K562 (cell line): ENCODE data around the gene DBH. TPM values are rescaled to one million over a fixed set of nuclear protein-coding genes. Genes with fewer than 3 reads are reported as not detected.

Experiments used
- ATAC-seq: fragments of 200-7000 bp; cut with Tn5 transposase; 3 replicates; pipeline ENCODE4 v1.9.1; 2020; ENCODE audit warnings: moderate library complexity
- BruUV-seq: library from RNA; stranded (reverse); fragments of 400-500 nt; replicated peaks from 2 replicates; lab custom pipeline; 2021; lab: Mats Ljungman, UMichigan
- CTCF ChIA-PET: fragments of 300-600 bp; formaldehyde crosslinking; extraction: SDS; loops from one replicate; lab custom pipeline; 2021; ENCODE audit warnings: low intra/inter-chr PET ratio; lab: Yijun Ruan, JAX
- POLR2A ChIA-PET: fragments of 300-600, 350-650 bp; sonication (Branson Sonifier 250); formaldehyde crosslinking; extraction: SDS; loops from one replicate; lab custom pipeline; 2021; ENCODE audit warnings: antibody characterized with exemption, inconsistent platforms; lab: Yijun Ruan, JAX
- DNase-seq, 4 experiments: peaks; one replicate each; pipeline versions ENCODE4 v3.0.0 to v3.0.0-alpha.2; 2011 to 2018; ENCODE audit warnings: low spot score in 3 of 4, mixed read lengths in 3 of 4; ENCODE audit errors: extremely low read depth in 1 of 4
- FAIRE-seq: peaks from 2 replicates; lab custom pipeline; 2011; peaks lifted over from hg19 to GRCh38; lab: Jason Lieb, UNC
- H2AFZ ChIP-seq: 2 replicates; pipeline ENCODE4 v1.6.0; 2011; ENCODE audit warnings: low read depth, low read length, control low read depth, inconsistent platforms
- H3K27ac ChIP-seq: fragments of 200-600 bp; 3 replicates; pipeline ENCODE4 v1.8.0; 2011; ENCODE audit warnings: low read depth, mild to moderate bottlenecking, control low read depth, inconsistent platforms, low read length, moderate library complexity, mixed read lengths; ENCODE audit errors: extremely low read depth
- H3K27me3 ChIP-seq, 2 experiments: fragments of 300-600 bp in 1 of 2; 2 replicates in 1 of 2; 3 replicates in 1 of 2; pipeline versions ENCODE4 v1.6.0 to v1.8.0; 2011; ENCODE audit warnings: inconsistent platforms in 2 of 2, low read length in 2 of 2, mild to moderate bottlenecking in 1 of 2, mixed read lengths in 1 of 2, moderate library complexity in 1 of 2; ENCODE audit not compliant: control insufficient read depth in 2 of 2, insufficient read depth in 2 of 2
- H3K36me3 ChIP-seq: fragments of 300-600 bp; 3 replicates; pipeline ENCODE4 v1.8.0; 2011; ENCODE audit warnings: mild to moderate bottlenecking, low read length, inconsistent platforms; ENCODE audit not compliant: control insufficient read depth, insufficient read depth
- H3K4me1 ChIP-seq, 2 experiments: fragments of 200-600 bp in 1 of 2; replicated peaks in 1 of 2; 2 replicates in 1 of 2; 3 replicates in 1 of 2; pipeline versions ENCODE4 v1.5.1 to v1.8.0; 2011; ENCODE audit warnings: inconsistent platforms in 2 of 2, low read length in 2 of 2, mild to moderate bottlenecking in 1 of 2, mixed read lengths in 1 of 2, moderate library complexity in 1 of 2; ENCODE audit not compliant: control insufficient read depth in 2 of 2, insufficient read depth in 2 of 2
- H3K4me2 ChIP-seq: 2 replicates; pipeline ENCODE4 v1.6.1; 2011; ENCODE audit warnings: low read length, control low read depth, inconsistent platforms, mixed read lengths; ENCODE audit not compliant: insufficient read depth
- H3K4me3 ChIP-seq: fragments of 200-600 bp; sonication (generic), shearing (Covaris generic); 2 replicates; pipeline ENCODE4 v1.5.1; 2016; ENCODE audit warnings: control low read depth, inconsistent platforms
- H3K79me2 ChIP-seq: fragments of 200-600 bp; 3 replicates; pipeline ENCODE4 v1.8.0; 2011; ENCODE audit warnings: low read length, inconsistent platforms; ENCODE audit not compliant: control insufficient read depth, insufficient read depth
- H3K9ac ChIP-seq, 2 experiments: 2 replicates each; pipeline versions ENCODE4 v1.6.0 to v1.6.1; 2011; ENCODE audit warnings: low read depth in 2 of 2, low read length in 2 of 2, control low read depth in 1 of 2, inconsistent platforms in 1 of 2, mild to moderate bottlenecking in 1 of 2, mixed read lengths in 1 of 2; ENCODE audit not compliant: insufficient read depth in 1 of 2
- H3K9me1 ChIP-seq: one replicate; pipeline ENCODE4 v1.6.0; 2011; ENCODE audit warnings: inconsistent platforms, mild to moderate bottlenecking, low read length, moderate library complexity; ENCODE audit not compliant: control insufficient read depth, insufficient read depth
- H3K9me3 ChIP-seq: replicated peaks from 2 replicates; pipeline ENCODE4 v1.5.1; 2011; ENCODE audit warnings: low read depth, low read length, inconsistent platforms; ENCODE audit not compliant: control insufficient read depth, insufficient read depth
- H4K20me1 ChIP-seq: replicated peaks from 2 replicates; pipeline ENCODE4 v1.6.1; 2011; ENCODE audit warnings: low read length, inconsistent platforms, mixed read lengths; ENCODE audit not compliant: control insufficient read depth, insufficient read depth
- BRCA1 ChIP-seq, 2 experiments: fragments of 450-650 bp in 1 of 2; sonication (generic) in 1 of 2; formaldehyde crosslinking in 1 of 2; IDR thresholded peaks; 2 replicates each; pipeline versions ENCODE4 v1.5.0 to v1.6.1; 2017 to 2020; ENCODE audit warnings: mild to moderate bottlenecking in 1 of 2, missing genetic modification reagents in 1 of 2
- CXXC5 ChIP-seq: fragments of 250-450 bp; sonication (Bioruptor Pico); IDR thresholded peaks from 2 replicates; pipeline ENCODE4 v1.8.0; 2022; ENCODE audit warnings: inconsistent platforms, mild to moderate bottlenecking, moderate library complexity
- EHMT2 ChIP-seq: fragments of 450-650 bp; IDR thresholded peaks from 2 replicates; pipeline ENCODE4 v1.6.1; 2018; ENCODE audit warnings: antibody characterized with exemption
- ETV5 ChIP-seq: sonication (generic); formaldehyde crosslinking; IDR thresholded peaks from 2 replicates; pipeline ENCODE4 v1.4.0; 2020; ENCODE audit warnings: low read depth, mild to moderate bottlenecking, missing genetic modification reagents
- GATA2 ChIP-seq: sonication (generic); formaldehyde crosslinking; IDR thresholded peaks from 2 replicates; pipeline ENCODE4 v1.4.0; 2020; ENCODE audit warnings: mild to moderate bottlenecking, missing genetic modification reagents
- KLF13 ChIP-seq: fragments of 450-650 bp; IDR thresholded peaks from 2 replicates; pipeline ENCODE4 v1.6.1; 2016; ENCODE audit warnings: missing genetic modification characterization, low read depth, mild to moderate bottlenecking, missing compliant biosample characterization, moderate library complexity, borderline replicate concordance
- MAFF ChIP-seq: IDR thresholded peaks from 2 replicates; pipeline ENCODE4 v1.6.1; 2012; ENCODE audit warnings: low read length, improper control_type of control experiment
- NR2C1 ChIP-seq, 2 experiments: fragments of 450-650 bp; IDR thresholded peaks; 2 replicates each; pipeline ENCODE4 v1.6.1; 2017; ENCODE audit warnings: mild to moderate bottlenecking in 2 of 2, antibody characterized with exemption in 1 of 2, inconsistent platforms in 1 of 2, missing compliant biosample characterization in 1 of 2, missing genetic modification characterization in 1 of 2
- RAD21 ChIP-seq, 2 experiments: fragments of 250-450 bp in 1 of 2; fragments of 450-650 bp in 1 of 2; sonication (Bioruptor Pico) in 1 of 2; formaldehyde crosslinking in 1 of 2; IDR thresholded peaks in 1 of 2; conservative IDR thresholded peaks in 1 of 2; 2 replicates each; pipeline versions ENCODE4 v1.4.0 to v1.8.0; 2020 to 2022; ENCODE audit warnings: mild to moderate bottlenecking in 2 of 2, moderate library complexity in 1 of 2
- RAD51 ChIP-seq: fragments of 450-650 bp; IDR thresholded peaks from 2 replicates; pipeline ENCODE4 v1.7.1; 2016; ENCODE audit warnings: low read depth, mild to moderate bottlenecking, borderline replicate concordance
- SRF ChIP-seq, 2 experiments: fragments of 250-450, 450-650 bp in 1 of 2; sonication (Bioruptor Pico) in 1 of 2; sonication (generic) in 1 of 2; formaldehyde crosslinking; IDR thresholded peaks; 2 replicates each; pipeline versions ENCODE4 v1.5.0 to v1.5.1; 2020 to 2022; ENCODE audit warnings: mild to moderate bottlenecking in 1 of 2, missing genetic modification reagents in 1 of 2
- ZFP1 ChIP-seq: fragments of 450-650 bp; formaldehyde crosslinking; IDR thresholded peaks from 2 replicates; pipeline ENCODE4 v1.4.0; 2020; ENCODE audit warnings: mild to moderate bottlenecking, mixed read lengths
- ZKSCAN1 ChIP-seq: fragments of 150-350 bp; IDR thresholded peaks from 2 replicates; pipeline ENCODE4 v1.6.1; 2016; ENCODE audit warnings: low read depth, low read length
- ZNF589 ChIP-seq: fragments of 200-800 bp; sonication (Bioruptor generic); IDR thresholded peaks from 2 replicates; pipeline ENCODE4 v1.6.1; 2016; ENCODE audit warnings: low read depth, missing genetic modification characterization, missing compliant biosample characterization
- WGBS: fragments of 100-300 bp; shearing (Covaris generic); methylation state at CpG from one replicate; pipeline ENCODE4 v1.1.6; 2016; ENCODE audit warnings: low coverage, mixed read lengths; ENCODE audit not compliant: insufficient coverage; ENCODE audit errors: missing lambda C conversion rate; 5-methylcytosine and 5-hydroxymethylcytosine counted together
- in situ Hi-C: fragments of 300-500 bp; cut with MboI; formaldehyde crosslinking; loops from 4 replicates; pipeline ENCODE4 v1.15.0; 2018; ENCODE audit warnings: inconsistent platforms, mixed read lengths
- intact Hi-C: fragments of 100-400 bp; cut with micrococcal nuclease; formaldehyde crosslinking; loops from 2 replicates; pipeline ENCODE4 v1.14.2; 2022
- polyA plus RNA-seq, 8 experiments: library from polyadenylated mRNA; depleted of rRNA in 4 of 8; stranded (reverse) in 5 of 8; unstranded in 3 of 8; fragments of >200 nt; fragmentation: Nextera tagmentation in 2 of 8; fragmentation: Illumina TruSeq in 1 of 8; extraction: Ambion mirVana in 2 of 8; extraction: Trizol in 1 of 8; gene quantifications; 2 replicates each; pipeline versions ENCODE4 v1.2.1 to v1.2.3, GENCODE V29; 2011 to 2014; ENCODE audit warnings: inconsistent platforms in 1 of 8, missing spikeins in 1 of 8
- total RNA-seq, 7 experiments: library from RNA; depleted of rRNA in 6 of 7; stranded (reverse); fragments of >200 nt in 6 of 7; fragmentation: Illumina TruSeq in 2 of 7; extraction: Trizol in 2 of 7; gene quantifications; 2 replicates each; pipeline versions ENCODE4 v1.2.1 to v1.2.3, GENCODE V29; 2011 to 2021; ENCODE audit warnings: low replicate concordance in 1 of 7
- TF ChIP-seq, protein P1 (sequence below): fragments of 450-650 bp; IDR thresholded peaks from 2 replicates; pipeline ENCODE4 v1.6.1; 2017; ENCODE audit warnings: mild to moderate bottlenecking, moderate library complexity
- TF ChIP-seq, protein P2 (sequence below): fragments of 250-450 bp; sonication (Bioruptor Pico); IDR thresholded peaks from 2 replicates; pipeline ENCODE4 v1.5.0; 2021

The DBH gene
- total and polyA plus RNA-seq, 9 of the 15 experiments (the other 6 are each of a cell fraction or from before 2014, with no cell fraction given): not detected

DNA sequence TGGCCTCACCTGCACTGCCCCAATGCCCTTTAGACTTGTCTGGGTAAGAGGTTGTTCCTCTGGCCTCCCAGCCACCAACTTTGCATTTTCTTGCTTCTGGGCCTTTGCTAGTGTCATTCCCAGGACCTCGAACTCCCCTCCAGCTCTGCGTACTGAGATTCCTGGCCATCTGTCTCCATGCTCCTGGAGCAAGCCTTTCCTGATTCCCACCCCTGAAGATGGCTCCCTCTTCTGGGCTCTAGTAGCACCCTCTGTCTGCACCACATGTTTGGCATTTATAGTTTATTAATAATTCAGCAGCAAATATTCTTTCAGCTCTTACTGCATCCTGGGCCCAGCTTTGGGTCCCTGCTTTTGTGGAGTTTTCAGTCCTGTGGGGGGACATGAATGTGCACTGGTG, 41.9 kb upstream of the DBH start:
- BruUV-seq: no TSS peak
- ChIA-PET POLR2A (interaction anchor here (1.0 kb wide), 1 partner anchor 9 kb away, joined by 6 read pairs; no protein-coding TSS in a partner anchor), CTCF (no interaction called here)
- in situ Hi-C loops: no loop called here
- WGBS: 3% methylated on average over 2 of the region's 2 CpGs
- H2AFZ ChIP-seq: no peak overlapping the region
- H3K9me1 ChIP-seq: no peaks in the 10 kb centered on the region
- FAIRE-seq (no peak), DNase-seq (no peak), ATAC-seq (no peak)
- peaks cover 4% of the 10 kb centered on the region; the same call in 1 of the 2 replicates for H4K20me1 ChIP-seq
- H3K79me2 ChIP-seq: no peaks in the 10 kb centered on the region
- no peaks in the 10 kb centered on the region for H3K4me1 ChIP-seq
- H3K27ac ChIP-seq: no peak overlapping the region
- no peaks in the 10 kb centered on the region for H3K36me3 ChIP-seq
- H3K4me2 ChIP-seq: no peak overlapping the region
- no peak for TF ChIP-seq GATA2 (CRISPR knock-in tag)
- no peak for TF ChIP-seq SRF (CRISPR knock-in tag; IDR thresholded peaks at IDR 0.05)
- no peak for TF ChIP-seq EHMT2
- no peak for TF ChIP-seq CXXC5 (CRISPR knock-in tag)
- no peak for TF ChIP-seq RAD51
- no peak for TF ChIP-seq NR2C1 (IDR thresholded peaks at IDR 0.05)
- TF ChIP-seq NR2C1 (tag; IDR thresholded peaks at IDR 0.05): no peak
- no peak for TF ChIP-seq MAFF
- TF ChIP-seq ZFP1 (CRISPR knock-in tag): no peak
- TF ChIP-seq ETV5 (CRISPR knock-in tag): no peak
- no peak for TF ChIP-seq ZNF589
- TF ChIP-seq, protein P1, sequence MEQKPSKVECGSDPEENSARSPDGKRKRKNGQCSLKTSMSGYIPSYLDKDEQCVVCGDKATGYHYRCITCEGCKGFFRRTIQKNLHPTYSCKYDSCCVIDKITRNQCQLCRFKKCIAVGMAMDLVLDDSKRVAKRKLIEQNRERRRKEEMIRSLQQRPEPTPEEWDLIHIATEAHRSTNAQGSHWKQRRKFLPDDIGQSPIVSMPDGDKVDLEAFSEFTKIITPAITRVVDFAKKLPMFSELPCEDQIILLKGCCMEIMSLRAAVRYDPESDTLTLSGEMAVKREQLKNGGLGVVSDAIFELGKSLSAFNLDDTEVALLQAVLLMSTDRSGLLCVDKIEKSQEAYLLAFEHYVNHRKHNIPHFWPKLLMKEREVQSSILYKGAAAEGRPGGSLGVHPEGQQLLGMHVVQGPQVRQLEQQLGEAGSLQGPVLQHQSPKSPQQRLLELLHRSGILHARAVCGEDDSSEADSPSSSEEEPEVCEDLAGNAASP: no peak
- no peak for TF ChIP-seq ZKSCAN1
- no peak for TF ChIP-seq BRCA1 (IDR thresholded peaks at IDR 0.05)
- TF ChIP-seq BRCA1 (CRISPR knock-in tag; IDR thresholded peaks at IDR 0.05): no peak
- TF ChIP-seq, protein P2, sequence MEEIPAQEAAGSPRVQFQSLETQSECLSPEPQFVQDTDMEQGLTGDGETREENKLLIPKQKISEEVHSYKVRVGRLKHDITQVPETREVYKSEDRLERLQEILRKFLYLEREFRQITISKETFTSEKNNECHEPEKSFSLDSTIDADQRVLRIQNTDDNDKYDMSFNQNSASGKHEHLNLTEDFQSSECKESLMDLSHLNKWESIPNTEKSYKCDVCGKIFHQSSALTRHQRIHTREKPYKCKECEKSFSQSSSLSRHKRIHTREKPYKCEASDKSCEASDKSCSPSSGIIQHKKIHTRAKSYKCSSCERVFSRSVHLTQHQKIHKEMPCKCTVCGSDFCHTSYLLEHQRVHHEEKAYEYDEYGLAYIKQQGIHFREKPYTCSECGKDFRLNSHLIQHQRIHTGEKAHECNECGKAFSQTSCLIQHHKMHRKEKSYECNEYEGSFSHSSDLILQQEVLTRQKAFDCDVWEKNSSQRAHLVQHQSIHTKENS: no peak
- TF ChIP-seq KLF13: no peak
- no peak for TF ChIP-seq RAD21 (CRISPR knock-in tag; conservative IDR thresholded peaks at IDR 0.05 in 1 of 2, IDR thresholded peaks at IDR 0.05 in 1 of 2)
- peaks cover 0 to 29% of the 10 kb centered on the region in 2 experiments; a peak in 1 of 5 replicates for H3K27me3 ChIP-seq
- no peak overlapping the region for H3K9ac ChIP-seq
- intact Hi-C loops: no loop called here
- H3K4me3 ChIP-seq: no peak overlapping the region
- H3K9me3 ChIP-seq: no peaks in the 10 kb centered on the region; the same call in 1 of the 2 replicates
